ENCODE results near the gene GLIS2.

GLIS2 gene

DNA sequence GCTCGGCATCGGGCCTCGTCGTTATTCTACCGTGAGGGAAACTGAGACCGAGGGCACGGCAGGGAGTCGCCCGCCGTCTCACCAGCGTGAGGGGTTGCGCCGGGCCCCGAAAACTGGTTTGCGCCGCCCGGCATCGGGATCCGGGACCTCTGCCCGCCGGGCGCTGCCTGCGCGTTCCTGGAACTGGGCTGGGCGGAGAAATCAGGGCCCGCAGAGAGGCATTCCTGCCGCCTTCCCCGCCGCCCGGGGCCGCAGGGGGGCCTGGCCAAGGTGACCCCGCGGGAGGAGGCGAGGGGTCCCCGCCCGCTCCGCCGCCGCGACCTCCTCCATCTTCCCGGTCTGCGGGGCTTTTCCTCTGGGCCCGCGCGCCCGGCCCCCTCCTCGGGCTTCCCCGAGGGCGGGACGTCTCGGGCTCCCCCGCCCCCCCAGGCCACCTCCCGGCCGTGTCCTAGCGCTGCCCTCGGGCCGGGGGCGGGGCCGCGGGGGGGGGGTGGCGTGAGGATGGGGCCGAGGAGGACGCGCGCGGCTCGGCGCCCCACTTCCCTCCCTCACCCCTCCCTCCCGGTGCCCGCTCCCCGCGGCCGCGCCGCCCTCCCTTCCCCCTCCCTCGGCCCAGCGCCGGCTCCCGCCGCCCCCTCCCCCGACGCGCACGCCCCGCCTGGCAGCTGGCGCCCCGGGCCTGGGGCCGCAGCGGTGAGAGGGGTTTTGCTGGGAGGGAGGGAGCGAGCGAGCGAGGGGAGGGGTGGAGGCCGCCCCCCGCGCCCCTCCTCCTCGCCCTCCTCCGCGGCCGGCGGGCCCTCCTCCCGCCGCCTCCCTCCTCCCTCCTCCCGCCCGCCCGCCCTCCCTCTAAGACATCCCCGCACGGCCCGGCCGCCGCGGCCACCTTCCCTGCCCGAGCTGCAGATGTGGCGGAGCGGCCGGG, at the start of gene GLIS2:
TSS of gene GLIS2 (plus strand) at position 882 of the 922 bp plus-strand sequence. CDS start 16,214 bp downstream, outside the sequence.
- peak; percentile 67 for DNase-seq (ENCODE audit: low spot score)

DNA sequence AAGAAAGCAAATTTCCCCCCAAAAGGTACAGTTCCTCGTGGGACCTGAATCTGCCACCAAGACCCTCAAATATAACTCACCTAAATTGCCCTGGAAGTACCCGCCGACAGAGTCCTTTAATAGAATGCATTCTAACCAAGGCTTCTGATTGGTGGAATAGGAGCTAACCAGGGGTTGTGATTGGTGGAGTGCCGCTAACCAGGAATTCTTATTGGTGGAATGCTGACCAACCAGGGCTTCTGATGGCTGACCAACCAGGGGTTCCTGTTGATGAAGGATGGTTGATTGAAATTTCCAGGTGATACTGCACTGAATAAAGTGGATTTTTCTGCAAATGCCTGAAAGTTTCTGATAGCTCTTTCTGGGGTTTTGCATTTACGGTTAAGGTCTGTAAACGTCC, 49.5 kb upstream of the GLIS2 start:
- no peak for DNase-seq (ENCODE audit: low spot score)

DNA sequence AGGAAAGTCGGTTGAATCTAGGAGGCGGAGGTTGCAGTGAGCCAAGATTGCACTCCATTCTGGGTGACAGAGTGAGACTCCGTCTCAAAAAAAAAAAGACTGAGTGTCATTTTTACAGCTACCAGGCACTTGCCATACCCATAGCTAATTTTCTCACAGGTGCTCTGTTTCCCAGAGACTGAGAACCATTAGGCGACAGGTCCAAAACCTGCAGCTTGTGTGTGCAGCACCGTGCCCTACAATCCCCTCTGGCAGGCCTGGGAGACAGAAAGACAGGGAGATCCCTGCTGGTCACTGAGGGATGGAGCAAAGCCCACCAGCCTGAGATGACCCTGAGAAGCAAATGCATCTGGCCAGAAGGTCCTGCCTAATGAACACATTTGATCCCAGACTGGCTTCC, 45.8 kb upstream of the GLIS2 start:
- DNase-seq (ENCODE audit: low spot score), result no peak

DNA sequence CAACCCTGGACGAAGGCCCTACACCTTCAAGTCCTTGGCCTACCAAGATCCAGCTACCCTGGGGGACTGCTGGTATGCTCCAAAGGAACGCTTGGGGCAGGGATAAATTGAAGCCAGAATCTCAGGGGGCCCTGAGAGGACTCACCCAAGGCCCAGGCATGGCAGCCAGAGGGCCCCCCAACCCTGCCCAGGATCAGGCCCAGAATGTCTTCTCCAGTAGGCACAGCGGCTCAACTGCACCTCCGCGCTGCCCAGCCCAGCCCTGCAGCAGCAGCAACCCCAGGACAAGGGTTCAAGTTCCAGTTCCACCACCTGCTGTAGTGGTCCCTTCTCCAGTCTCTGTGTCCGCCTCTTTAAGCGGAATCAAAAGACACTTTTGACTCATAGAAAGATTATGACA, 45.3 kb upstream of the GLIS2 start:
- no peak for DNase-seq (ENCODE audit: low spot score)

DNA sequence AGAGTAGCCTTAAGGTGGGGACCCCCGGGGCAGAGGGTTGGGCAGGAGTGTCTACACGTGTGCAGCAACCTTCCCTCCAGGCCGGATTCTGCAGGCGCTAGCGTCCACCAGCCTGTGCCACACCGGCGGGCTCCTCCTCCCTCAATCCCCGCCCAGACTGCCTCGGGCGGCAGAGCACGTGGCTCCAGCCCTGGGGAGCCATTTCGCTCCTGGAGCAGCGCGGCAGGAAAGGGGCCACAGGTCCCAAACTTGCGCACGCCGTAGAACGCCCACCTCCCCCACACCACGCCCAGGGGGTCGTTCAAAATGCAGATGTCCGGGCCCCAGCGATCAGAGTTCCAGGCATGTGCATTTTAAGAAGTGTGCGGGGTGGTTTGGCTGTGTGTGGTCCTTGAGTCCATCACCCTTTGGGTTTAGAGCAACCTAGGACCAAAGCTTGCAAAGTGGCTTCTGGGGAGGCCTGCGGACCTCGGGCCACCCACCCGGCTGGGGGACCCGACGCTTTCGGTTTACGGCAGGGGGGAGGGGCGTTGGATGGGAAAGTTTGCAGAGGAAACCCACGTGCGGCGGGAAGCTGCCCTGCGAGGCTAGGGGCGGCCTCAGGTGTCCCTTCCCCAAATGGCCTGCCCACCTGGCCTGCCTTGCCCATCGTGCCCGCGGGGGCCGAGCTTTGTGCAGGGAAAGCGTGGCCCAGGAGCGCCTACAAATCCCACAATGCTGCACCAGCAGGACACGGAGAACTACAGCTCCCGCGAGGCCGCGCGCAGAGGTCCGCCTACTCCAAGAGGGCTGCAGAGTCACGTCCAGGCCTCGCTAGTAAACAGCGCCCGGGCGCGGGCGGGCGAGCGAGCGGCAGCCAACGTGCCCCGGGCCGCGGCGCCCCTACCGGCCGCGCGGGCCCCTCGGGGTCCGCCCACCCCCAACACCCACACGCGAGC, 44.4 kb upstream of the GLIS2 start:
- peak; percentile 90 for DNase-seq (ENCODE audit: low spot score)

DNA sequence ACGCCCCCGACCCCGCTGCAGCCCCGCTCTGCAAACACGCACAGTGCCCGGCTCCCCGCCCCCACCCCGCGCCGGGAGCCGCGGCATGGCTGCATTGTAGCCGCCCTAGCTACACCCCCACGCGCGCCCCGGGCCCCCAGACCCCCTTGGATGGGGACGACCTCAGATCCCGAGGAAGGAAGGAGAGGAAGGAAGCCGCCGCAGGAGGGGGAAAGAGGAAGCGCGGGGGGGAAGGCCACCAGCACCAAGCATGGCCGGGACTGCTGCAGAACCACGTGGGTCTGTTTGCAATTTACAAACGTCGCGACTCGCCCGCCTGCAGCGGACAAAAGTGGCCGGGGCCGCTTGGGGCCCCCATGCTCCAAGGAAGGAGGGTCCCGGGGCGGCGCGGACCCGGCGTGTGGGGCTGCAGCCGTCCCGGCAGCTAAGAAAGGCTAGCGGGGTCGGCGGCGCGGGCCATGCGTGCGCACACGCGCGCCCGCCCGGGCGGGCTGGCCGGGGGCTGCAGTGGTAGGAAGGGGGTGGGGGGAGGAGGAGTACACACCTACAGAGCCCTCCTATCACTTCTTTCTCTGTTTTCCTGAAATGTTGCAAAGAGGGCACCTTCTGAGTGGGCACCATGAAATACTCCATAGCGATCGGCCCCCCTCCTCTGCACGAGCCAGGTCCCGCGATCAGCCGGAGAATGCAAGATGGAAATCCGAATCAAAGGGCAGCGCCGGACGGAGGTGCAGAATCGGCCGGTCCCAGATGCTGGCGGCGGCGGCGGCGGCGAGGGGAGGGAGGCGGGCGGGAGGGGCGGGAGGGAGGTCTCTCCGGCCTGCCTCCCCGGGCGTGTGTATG, 43.5 kb upstream of the GLIS2 start:
- peak; percentile 45 for DNase-seq (ENCODE audit: low spot score)

DNA sequence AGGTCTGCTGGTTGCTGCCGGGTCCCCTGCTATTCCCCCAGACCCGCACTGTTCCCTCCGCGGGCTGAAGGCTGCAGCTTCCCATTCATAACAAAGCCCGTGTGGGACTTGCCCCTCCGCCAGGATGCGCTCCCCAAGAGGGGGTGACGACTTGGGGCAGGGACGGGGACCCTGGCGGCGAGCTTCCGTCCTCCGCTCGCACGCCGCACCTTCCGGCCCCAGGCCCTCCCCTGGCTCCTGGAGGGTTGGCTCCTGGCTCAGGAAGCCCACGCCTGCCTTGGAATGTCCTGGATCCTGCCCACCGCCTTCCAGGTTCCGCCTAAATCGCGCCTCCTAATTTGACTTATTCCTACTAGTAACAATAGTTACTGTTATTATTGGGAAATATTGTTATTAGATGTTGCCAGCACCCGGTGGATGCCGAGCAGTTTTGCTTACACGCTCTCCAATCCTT, 42.0 kb upstream of the GLIS2 start:
- DNase-seq (ENCODE audit: low spot score), result peak; percentile 58

DNA sequence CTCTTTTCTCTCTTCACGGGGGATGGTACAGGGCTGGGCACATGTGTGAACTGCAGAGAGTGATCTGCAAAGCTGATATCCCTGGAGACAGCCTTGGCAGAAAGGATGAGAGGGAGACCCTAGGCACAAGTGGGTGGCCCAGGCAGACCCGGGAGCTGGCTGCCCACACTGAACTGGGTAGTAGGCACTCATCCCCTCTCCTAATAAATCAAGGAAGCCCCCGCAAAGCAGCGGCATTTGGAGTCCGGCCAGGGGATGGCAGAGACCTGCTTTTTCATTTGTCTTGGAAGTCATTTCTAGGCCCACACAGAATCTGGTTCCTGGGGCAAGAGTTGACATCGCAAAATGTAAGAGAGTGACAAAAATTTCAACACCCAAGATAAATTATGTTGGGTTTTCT, 40.0 kb upstream of the GLIS2 start:
- no peak for DNase-seq (ENCODE audit: low spot score)

DNA sequence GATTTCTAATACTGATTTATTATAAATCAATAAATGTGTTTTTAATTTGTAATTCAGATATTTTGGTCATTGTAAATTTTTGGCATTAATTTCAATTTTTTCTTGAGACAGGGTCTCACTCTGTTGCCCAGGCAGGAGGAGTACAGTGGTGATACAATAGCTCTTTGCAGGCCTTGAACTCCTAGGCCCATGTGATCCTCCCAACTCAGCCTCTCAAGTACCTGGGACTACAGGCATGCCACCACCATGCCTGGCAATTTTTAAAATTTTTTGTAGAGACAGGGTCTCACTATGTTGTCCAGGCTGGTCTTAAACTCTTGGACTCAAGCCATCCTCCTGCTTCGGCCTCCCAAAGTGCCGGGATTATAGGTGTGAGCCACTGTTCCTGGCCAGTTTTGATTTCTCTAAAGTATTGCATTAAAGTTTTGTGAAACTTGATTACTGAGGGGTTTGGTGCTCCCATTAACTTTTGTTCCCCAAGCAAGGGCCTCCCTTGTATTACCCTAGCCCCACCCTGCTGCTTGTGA, 37.8 kb upstream of the GLIS2 start:
- DNase-seq (ENCODE audit: low spot score), result no peak

DNA sequence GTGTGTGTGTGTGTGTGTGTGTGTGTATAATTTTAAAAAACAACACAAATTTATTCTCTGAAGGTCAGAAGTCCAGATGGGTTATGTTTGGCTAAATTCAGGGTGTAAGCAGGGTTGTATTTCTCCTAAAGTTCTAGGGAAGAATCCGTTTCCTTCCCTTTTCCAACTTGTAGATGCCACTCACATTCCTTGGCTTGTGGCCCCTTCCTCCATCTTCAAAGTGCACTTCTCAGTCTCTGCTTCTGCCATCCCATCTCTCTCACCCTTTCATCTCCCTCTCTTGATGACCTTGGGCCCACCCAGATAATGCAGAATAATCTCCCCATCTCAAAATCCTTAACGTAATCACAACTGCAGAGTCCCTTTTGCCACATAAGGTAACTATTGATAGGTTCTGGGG, 35.2 kb upstream of the GLIS2 start:
- no peak for DNase-seq (ENCODE audit: low spot score)

DNA sequence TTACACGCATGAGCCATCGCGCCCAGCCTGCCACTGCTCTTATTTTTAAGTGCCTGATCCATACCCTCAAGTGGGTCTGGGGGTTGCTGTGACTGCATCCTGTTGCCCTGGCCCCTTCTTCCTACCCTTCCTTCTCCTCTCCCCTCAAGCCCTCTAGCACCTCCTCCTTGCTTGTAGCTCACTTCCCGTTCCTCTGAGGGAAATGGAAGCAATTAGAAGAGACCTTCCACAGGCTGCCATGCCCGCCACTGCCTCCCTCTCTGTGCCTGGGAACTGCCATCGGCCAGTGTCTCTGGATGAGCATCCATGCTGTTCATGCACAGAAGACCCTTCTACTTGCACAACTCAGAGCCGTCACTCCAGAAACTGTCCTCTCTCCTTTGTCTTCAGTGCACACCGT, 32.4 kb upstream of the GLIS2 start:
- no peak for DNase-seq (ENCODE audit: low spot score)

DNA sequence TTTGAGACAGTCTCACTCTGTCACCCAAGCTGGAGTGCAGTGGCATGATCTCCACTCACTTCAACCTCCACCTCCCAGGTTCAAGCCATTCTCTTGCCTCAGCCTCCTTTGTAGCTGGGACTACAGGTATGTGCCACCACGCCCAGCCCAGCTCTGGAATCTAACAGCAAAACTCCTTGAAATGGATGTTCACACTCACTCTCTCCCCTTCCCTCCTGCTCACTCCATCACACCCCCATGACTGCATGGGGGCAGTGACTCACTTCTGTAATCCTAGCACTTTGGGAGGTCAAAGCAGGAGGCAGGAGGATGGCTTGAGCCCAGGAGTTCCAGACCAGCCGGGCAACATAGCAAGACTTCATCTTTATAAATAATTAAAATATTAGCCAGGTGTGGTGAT, 31.9 kb upstream of the GLIS2 start:
- DNase-seq (ENCODE audit: low spot score), result no peak

DNA sequence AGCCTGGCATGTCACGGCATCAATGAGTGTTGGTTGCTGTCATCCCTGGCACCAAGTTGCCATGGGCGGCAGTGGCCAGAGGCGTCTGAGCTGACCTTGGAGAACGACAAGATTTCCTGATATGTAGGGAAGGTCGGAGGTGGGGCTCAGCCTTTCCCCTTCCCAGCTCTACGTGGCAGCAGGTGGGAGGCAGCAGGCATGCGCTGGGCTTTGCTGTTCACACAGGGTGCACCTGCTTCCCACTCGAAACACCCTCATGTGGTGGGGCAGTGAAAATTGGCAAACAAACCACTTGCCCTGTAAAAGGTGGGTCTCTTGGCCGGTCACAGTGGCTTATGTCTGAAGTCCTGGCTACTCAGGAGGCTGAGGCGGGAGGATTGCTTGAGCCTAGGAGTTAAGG, 30.7 kb upstream of the GLIS2 start:
- no peak for DNase-seq (ENCODE audit: low spot score)

DNA sequence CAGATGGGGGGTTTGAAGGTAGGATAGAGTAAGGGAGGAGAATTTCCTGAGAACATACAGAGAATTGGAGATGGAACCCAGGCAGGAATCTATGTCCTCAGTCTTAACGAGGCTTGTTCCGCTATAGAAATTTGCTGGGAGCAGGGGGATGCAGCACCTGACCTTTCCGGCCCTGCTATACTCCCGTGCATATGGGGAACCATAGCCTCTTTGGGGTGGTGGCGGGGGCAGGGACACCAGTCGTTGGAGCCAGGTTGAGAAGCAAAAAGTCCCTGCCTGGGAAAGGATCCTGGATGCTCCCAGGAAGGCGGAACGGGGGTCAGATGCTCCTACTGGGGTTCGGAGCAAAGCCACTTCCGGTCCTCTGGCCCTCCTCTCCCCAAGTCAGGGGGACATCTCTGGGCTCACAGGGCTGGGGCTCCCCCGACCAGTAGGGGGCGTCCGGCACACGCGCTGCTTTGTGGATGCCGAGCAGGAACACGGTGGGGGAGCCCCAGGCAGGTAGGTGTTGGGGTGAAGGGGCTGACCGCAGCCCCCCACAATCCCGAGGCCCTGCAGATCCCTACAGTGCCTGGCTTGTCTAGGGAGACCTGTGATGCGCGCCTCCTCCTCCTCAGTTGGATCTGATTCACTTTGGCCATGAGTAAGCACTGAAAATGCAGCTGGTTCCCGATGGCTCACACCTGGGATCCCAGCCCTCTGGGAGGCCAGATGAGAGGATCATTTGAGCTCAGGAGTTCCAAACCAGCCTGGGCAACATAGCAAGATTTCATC, 27.5 kb upstream of the GLIS2 start:
- DNase-seq (ENCODE audit: low spot score), result peak; percentile 61

DNA sequence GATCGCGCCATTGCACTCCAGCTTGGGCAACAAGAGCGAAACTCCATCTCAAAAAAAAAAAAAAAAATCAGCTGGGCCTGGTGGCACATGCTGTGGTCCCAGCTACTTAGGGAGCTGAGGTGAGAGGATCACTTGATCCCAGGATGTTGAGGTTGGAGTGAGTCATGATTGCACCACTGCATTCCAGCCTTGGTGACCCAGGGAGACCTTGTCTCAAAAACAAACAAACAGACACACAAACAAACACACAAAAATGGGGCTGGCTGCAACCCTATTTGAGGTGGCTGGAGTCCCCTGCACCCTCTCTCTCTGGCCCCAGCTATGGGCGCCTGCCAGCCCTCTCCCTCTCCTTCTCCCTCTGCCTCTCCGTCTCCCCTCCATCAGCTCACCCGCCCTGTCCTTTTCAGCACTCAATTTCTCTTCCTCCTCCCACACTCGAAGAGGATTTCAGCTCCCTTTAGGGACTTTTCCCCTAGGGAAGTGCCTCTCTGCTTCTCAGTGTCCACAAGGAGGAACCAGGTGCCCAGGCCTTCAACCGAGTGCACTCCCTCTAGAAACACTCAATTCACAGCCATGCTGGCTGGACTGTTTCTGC, 25.5 kb upstream of the GLIS2 start:
- peak; percentile 71 for DNase-seq (ENCODE audit: low spot score)

DNA sequence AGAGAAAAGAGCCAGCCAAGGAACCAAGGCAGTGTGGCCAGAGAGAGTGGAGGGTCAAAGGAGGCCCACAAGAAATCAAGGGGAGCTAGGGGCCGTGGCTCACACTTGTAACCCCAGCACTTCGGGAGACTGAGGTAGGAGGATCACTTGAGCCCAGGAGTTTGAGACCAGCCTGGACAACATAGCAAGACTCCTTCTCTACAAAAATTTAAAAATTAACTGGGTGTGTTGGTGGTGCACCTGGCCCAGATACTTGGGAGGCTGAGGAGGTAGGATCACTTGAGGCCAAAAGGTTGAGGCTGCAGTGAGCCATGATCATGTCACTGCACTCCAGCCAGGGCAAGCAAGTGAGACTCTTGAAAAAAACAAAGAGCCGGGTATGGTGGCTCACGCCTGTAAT, 24.2 kb upstream of the GLIS2 start:
- DNase-seq (ENCODE audit: low spot score), result no peak

DNA sequence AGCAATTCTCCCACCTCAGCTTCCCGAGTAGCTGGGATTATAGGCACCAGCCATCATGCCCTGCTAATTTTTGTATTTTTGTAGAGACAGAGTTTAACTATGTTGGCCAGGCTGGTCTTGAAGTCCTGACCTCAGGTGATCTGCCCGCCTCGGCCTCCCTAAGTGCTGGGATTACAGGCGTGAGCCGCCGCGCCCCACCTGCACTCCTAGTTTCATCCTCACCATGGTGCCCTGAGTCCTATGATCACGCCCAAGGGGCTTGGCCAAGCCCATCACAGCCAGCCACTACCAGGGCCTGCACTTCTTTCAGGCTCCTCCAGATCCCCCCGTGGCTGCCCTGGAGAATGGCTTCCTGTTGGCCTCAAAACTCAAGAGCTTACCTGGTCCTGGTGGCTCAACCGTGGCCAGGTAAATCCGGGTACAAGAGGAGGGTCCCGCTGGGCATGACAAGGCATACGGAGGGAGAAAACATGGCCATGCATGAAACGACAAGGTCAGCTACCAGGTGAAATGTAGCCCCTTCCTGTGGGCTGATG, 22.6 kb upstream of the GLIS2 start:
- DNase-seq (ENCODE audit: low spot score), result no peak

DNA sequence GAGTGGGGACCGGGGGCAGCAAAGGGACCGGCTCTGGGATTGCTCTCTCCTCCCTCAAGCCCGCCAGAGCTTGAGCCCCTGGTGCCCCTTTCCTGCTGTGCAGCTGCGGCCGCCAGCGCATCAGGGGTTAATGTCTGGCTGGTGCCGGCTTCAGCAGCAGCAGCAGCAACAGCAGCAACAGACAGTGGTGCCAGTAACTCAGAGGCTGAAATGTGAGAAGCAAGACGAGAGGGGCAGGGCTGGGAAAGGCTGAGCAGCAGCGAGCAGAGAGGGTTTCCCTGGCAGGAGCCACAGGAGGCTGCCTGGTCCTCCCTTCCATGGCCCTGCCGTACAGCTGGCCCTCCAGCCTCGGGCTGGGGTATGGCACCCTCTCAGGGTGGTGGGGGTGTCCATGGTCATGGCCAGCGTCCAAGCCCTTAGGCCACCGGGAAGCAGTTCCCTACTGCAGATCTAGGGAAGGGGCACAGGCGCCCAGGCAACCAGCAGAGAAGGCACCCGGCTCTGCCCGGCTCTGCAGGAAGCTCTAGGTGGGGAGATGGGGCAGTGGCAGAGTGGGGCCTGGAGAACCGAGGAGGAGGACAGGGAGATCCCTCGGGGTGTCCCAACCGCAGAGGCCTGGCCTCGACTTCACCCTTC, 21.9 kb upstream of the GLIS2 start:
- DNase-seq (ENCODE audit: low spot score), result no peak

DNA sequence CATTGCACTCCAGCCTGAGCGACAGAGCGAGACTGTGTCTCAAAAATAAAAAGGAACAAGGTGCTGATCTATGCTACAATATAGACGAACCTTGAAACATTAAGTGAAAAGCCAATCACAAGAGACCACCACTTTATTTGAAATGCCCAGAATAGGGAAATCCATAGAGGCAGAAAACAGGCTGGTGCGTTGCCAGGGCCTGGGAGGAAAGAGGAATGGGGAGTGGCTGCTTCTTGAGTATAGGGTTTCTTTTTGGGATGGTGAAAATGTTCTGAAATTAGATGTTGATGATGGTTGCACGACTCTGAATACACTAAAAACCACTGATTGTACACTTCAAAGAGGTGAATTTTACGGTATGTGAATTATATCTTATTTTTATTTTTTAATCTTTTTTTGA, 20.3 kb upstream of the GLIS2 start:
- no peak for DNase-seq (ENCODE audit: low spot score)

DNA sequence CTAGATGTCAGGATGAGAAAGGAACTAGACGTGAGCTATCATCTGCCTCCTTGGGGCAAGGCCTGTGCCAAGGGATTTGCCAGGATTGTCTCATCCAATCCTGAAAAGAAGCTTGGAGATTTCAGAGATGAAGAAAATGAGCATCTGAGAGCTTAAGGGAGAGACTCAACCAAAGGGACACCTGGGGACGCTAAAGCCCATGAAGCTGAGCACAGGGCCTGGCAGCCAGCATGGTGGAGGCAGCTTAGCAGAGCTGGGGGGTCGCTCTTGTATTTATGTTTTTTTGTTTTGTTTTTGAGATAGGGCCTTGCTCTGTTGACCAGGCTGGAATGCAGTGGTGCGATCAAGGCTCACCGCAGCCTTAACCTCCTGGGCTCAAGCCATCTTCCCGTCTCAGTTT, 18.4 kb upstream of the GLIS2 start:
- DNase-seq (ENCODE audit: low spot score), result no peak
